Thymus (tissue), 11 donors: ENCODE results near the gene ANKRD34B. TPM values are rescaled to one million over a fixed set of nuclear protein-coding genes. Genes with fewer than 3 reads are reported as not detected.
"Not testable (repeated sequence)": the region's sequence is repeated elsewhere in the genome, so short reads cannot be mapped to it uniquely, and the experiment has no call there.

Experiments used
- DNase-seq, 9 donors: peaks; one replicate each; pipeline ENCODE4 v3.0.0-alpha.2; 2013; ENCODE audit warnings: low spot score in 9 of 9, low read depth in 6 of 9, missing footprints in 1 of 9
- H3K27ac ChIP-seq, 2 donors: one replicate each; pipeline ENCODE4 v1.5.1; 2013; ENCODE audit warnings: control low read depth in 1 of 2, low read depth in 1 of 2, low read length in 1 of 2, mild to moderate bottlenecking in 1 of 2, moderate library complexity in 1 of 2
- H3K27me3 ChIP-seq, 2 donors: one replicate each; pipeline ENCODE4 v1.5.1; 2013; ENCODE audit warnings: low read length in 1 of 2; ENCODE audit not compliant: control insufficient read depth in 2 of 2, insufficient read depth in 1 of 2
- H3K36me3 ChIP-seq, 2 donors: one replicate each; pipeline ENCODE4 v1.5.1; 2013; ENCODE audit warnings: low read length in 1 of 2, mild to moderate bottlenecking in 1 of 2, moderate library complexity in 1 of 2; ENCODE audit not compliant: control insufficient read depth in 2 of 2, insufficient read depth in 2 of 2
- H3K4me1 ChIP-seq, 2 donors: one replicate each; pipeline ENCODE4 v1.5.1; 2013; ENCODE audit warnings: low read length in 2 of 2; ENCODE audit not compliant: control insufficient read depth in 2 of 2, insufficient read depth in 2 of 2
- H3K4me3 ChIP-seq, 2 donors: one replicate each; pipeline ENCODE4 v1.5.1; 2013; ENCODE audit warnings: low read length in 2 of 2, control low read depth in 1 of 2, mild to moderate bottlenecking in 1 of 2
- H3K9me3 ChIP-seq, 2 donors: one replicate each; pipeline ENCODE4 v1.5.1; 2013; ENCODE audit warnings: low read length in 1 of 2, mild to moderate bottlenecking in 1 of 2; ENCODE audit not compliant: control insufficient read depth in 2 of 2, insufficient read depth in 1 of 2
- WGBS: extraction: QIAGEN DNeasy Blood & Tissue Kit; methylation state at CpG from one replicate; pipeline ENCODE4 v1.1.7; 2013; 5-methylcytosine and 5-hydroxymethylcytosine counted together
- polyA plus RNA-seq: library from polyadenylated mRNA; stranded (reverse); fragments of 200-250 nt; gene quantifications from one replicate; pipeline ENCODE4 v1.2.3, GENCODE V29; 2013
- total RNA-seq: library from RNA; stranded (reverse); fragments of 120-200 nt; gene quantifications from one replicate; pipeline ENCODE4 v1.2.4, GENCODE V29; 2013
- donor health status: healthy.

Gene ANKRD34B
- total and polyA plus RNA-seq, 2 donors: 0.05 to 0.59 TPM

GRCh38 chr5:80580291-80580690 is 10.2 kb upstream of the ANKRD34B start:
- WGBS: 95% methylated on average over 3 of the region's 3 CpGs
- H3K36me3 ChIP-seq, H3K9me3 ChIP-seq, DNase-seq, H3K27me3 ChIP-seq, H3K27ac ChIP-seq, H3K4me3 ChIP-seq, H3K4me1 ChIP-seq: not testable (repeated sequence)

GRCh38 chr5:80579050-80579449 is 9.0 kb upstream of the ANKRD34B start:
- Histone ChIP-seq H3K9me3 (no peaks in the 10 kb centered on the region), H3K4me1 (no peaks in the 10 kb centered on the region), H3K27me3 (peaks cover 0 to 4% of the 10 kb centered on the region in 2 donors), H3K36me3 (no peaks in the 10 kb centered on the region), H3K4me3 (no peak overlapping the region), H3K27ac (no peak overlapping the region)
- no peak for DNase-seq
- 98% methylated on average over 2 of the region's 2 CpGs for WGBS

- no peak for DNase-seq
- Histone ChIP-seq H3K27me3 (peaks cover 6 to 14% of the 10 kb centered on the region in 2 donors), H3K4me3 (no peak overlapping the region), H3K9me3 (no peaks in the 10 kb centered on the region), H3K27ac (no peak overlapping the region), H3K4me1 (no peaks in the 10 kb centered on the region), H3K36me3 (no peaks in the 10 kb centered on the region)
- 59% methylated on average over 5 of the region's 5 CpGs for whole genome bisulfite sequencing
Measured at GRCh38 chr5:80577707-80578106, 7.6 kb upstream of the ANKRD34B start.

GRCh38 chr5:80576383-80576782 is 6.3 kb upstream of the ANKRD34B start:
- DNase-seq: no peak
- H3K4me1 ChIP-seq: no peaks in the 10 kb centered on the region
- 96% methylated on average over 5 of the region's 5 CpGs for WGBS

GRCh38 chr5:80573062-80573461 is 3.0 kb upstream of the ANKRD34B start:
- Histone ChIP-seq H3K27ac (no peak overlapping the region), H3K9me3 (peaks cover 0 to 2% of the 10 kb centered on the region in 2 donors), H3K36me3 (no peaks in the 10 kb centered on the region), H3K4me1 (peaks cover 0 to 9% of the 10 kb centered on the region in 2 donors), H3K27me3 (peaks cover 35 to 57% of the 10 kb centered on the region in 2 donors), H3K4me3 (no peak overlapping the region)
- WGBS: 86% methylated on average over 3 of the region's 3 CpGs
- DNase-seq: no peak

More at GRCh38 chr5:80576383-80576782, 6.3 kb upstream of the ANKRD34B start:
- Histone ChIP-seq H3K36me3 (no peaks in the 10 kb centered on the region), H3K27me3 (peaks cover 8 to 24% of the 10 kb centered on the region in 2 donors), H3K27ac (no peak overlapping the region), H3K4me3 (no peak overlapping the region), H3K9me3 (peaks cover 0 to 2% of the 10 kb centered on the region in 2 donors)

- peaks cover 0 to 2% of the 10 kb centered on the region in 2 donors for H3K9me3 ChIP-seq
- 3% methylated on average over 89 of the region's 89 CpGs for WGBS
- H3K4me3 ChIP-seq: peak overlapping the region in 1 of 2 donors; percentile 39
- H3K4me1 ChIP-seq: peaks cover 0 to 9% of the 10 kb centered on the region in 2 donors
- H3K36me3 ChIP-seq: no peaks in the 10 kb centered on the region
- H3K27me3 ChIP-seq: peaks cover 43 to 77% of the 10 kb centered on the region in 2 donors
- H3K27ac ChIP-seq: no peak overlapping the region
- DNase-seq: peak in 2 of 9 donors; percentile 2 to 12
Measured at GRCh38 chr5:80569086-80569960, 757 bp downstream of the ANKRD34B start.

- Histone ChIP-seq H3K27me3 (peaks cover 38 to 74% of the 10 kb centered on the region in 2 donors), H3K4me1 (peaks cover 0 to 9% of the 10 kb centered on the region in 2 donors), H3K4me3 (no peak overlapping the region), H3K9me3 (peaks cover 0 to 2% of the 10 kb centered on the region in 2 donors), H3K27ac (no peak overlapping the region), H3K36me3 (no peaks in the 10 kb centered on the region)
- DNase-seq: no peak
- WGBS: 78% methylated on average over 6 of the region's 6 CpGs
Measured at GRCh38 chr5:80568251-80568650, 1.8 kb downstream of the ANKRD34B start.

- no peak overlapping the region for H3K4me3 ChIP-seq
- no peaks in the 10 kb centered on the region for H3K9me3 ChIP-seq
- H3K27ac ChIP-seq: no peak overlapping the region
- DNase-seq: no peak
- H3K4me1 ChIP-seq: peaks cover 0 to 9% of the 10 kb centered on the region in 2 donors
- no peaks in the 10 kb centered on the region for H3K36me3 ChIP-seq
- WGBS: 92% methylated on average over 5 of the region's 5 CpGs
- peaks cover 37 to 71% of the 10 kb centered on the region in 2 donors for H3K27me3 ChIP-seq
Measured at GRCh38 chr5:80566711-80567259, 3.3 kb downstream of the ANKRD34B start.

GRCh38 chr5:80565330-80565729 is 4.8 kb downstream of the ANKRD34B start:
- no peak for DNase-seq
- H3K4me1 ChIP-seq: peaks cover 0 to 6% of the 10 kb centered on the region in 2 donors
- WGBS: 94% methylated on average over 5 of the region's 5 CpGs
- no peaks in the 10 kb centered on the region for H3K9me3 ChIP-seq
- H3K27me3 ChIP-seq: peaks cover 31 to 63% of the 10 kb centered on the region in 2 donors
- H3K27ac ChIP-seq: no peak overlapping the region
- H3K4me3 ChIP-seq: no peak overlapping the region
- no peaks in the 10 kb centered on the region for H3K36me3 ChIP-seq
